Peyer's patch (tissue), 4 donors: ENCODE measurements around the gene XPC.

Experiments used
- CTCF ChIP-seq, 6 experiments: fragments of 450-650 bp in 4 of 6; fragments of 200-600 bp in 2 of 6; sonication (generic) in 1 of 6; IDR thresholded peaks; one replicate each; pipeline ENCODE4 v1.5.1; 2017 to 2019; ENCODE audit warnings: antibody characterized with exemption in 6 of 6, mild to moderate bottlenecking in 3 of 6, moderate library complexity in 1 of 6
- POLR2A ChIP-seq, 2 donors: fragments of 450-650 bp; IDR thresholded peaks; one replicate each; pipeline ENCODE4 v1.5.1; 2017; ENCODE audit warnings: antibody characterized with exemption in 2 of 2, mild to moderate bottlenecking in 2 of 2, moderate library complexity in 2 of 2

GRCh38 chr3:14124223-14124614, 54.2 kb downstream of the XPC start:
- TF ChIP-seq CTCF (IDR thresholded peaks at IDR 0.05) (no peak), POLR2A (IDR thresholded peaks at IDR 0.05) (no peak)
